KMS-11 (cell line): ENCODE measurements around the gene KRT10.

Experiments
- H2AFZ ChIP-seq: fragments of 200-600 bp; sonication (generic); 2 replicates; pipeline ENCODE4 v1.6.1; 2016; ENCODE audit warnings: antibody characterized with exemption, mixed run types, low read depth
- H3K27ac ChIP-seq: fragments of 200-600 bp; sonication (generic); 2 replicates; pipeline ENCODE4 v1.6.1; 2016; ENCODE audit warnings: mild to moderate bottlenecking, mixed run types
- H3K27me3 ChIP-seq: fragments of 200-600 bp; sonication (generic); 2 replicates; pipeline ENCODE4 v1.6.1; 2017; ENCODE audit warnings: mild to moderate bottlenecking, low read depth, mixed run types, moderate library complexity; ENCODE audit not compliant: insufficient read depth
- H3K36me3 ChIP-seq: fragments of 200-600 bp; sonication (generic); 2 replicates; pipeline ENCODE4 v1.6.1; 2017; ENCODE audit warnings: mild to moderate bottlenecking, mixed run types; ENCODE audit not compliant: insufficient read depth
- H3K4me1 ChIP-seq: fragments of 200-600 bp; sonication (generic); 2 replicates; pipeline ENCODE4 v1.6.1; 2016; ENCODE audit warnings: mild to moderate bottlenecking, low read depth, mixed run types; ENCODE audit not compliant: poor library complexity, severe bottlenecking
- H3K4me2 ChIP-seq: fragments of 200-600 bp; sonication (generic); 2 replicates; pipeline ENCODE4 v1.7.0; 2016; ENCODE audit warnings: mild to moderate bottlenecking, mixed run types
- H3K4me3 ChIP-seq: fragments of 200-600 bp; sonication (generic); IDR thresholded peaks from 2 replicates; pipeline ENCODE4 v1.6.1; 2017; ENCODE audit warnings: low read depth, low read length, mixed read lengths; ENCODE audit not compliant: insufficient read depth
- H3K79me2 ChIP-seq: fragments of 200-600 bp; sonication (generic); 2 replicates; pipeline ENCODE4 v1.6.1; 2016; ENCODE audit warnings: low read depth, mixed run types; ENCODE audit not compliant: insufficient read depth
- H3K9ac ChIP-seq: fragments of 200-600 bp; sonication (generic); 2 replicates; pipeline ENCODE4 v1.6.1; 2016; ENCODE audit warnings: mild to moderate bottlenecking, mixed run types
- H4K20me1 ChIP-seq: fragments of 200-600 bp; sonication (generic); 2 replicates; pipeline ENCODE4 v1.6.1; 2016; ENCODE audit warnings: mild to moderate bottlenecking, mixed run types; ENCODE audit not compliant: insufficient read depth
- CTCF ChIP-seq: fragments of 200-600 bp; sonication (generic); conservative IDR thresholded peaks from 2 replicates; pipeline ENCODE4 v1.6.1; 2017; ENCODE audit warnings: low read depth, mild to moderate bottlenecking, antibody characterized with exemption, low read length, moderate library complexity, mixed read lengths

The KRT10 gene

GRCh38 chr17:40809721-40810421 lies 12.5 kb downstream of the KRT10 start:
- Histone ChIP-seq H3K79me2 (no peaks in the 10 kb centered on the region), H3K4me1 (no peaks in the 10 kb centered on the region), H3K27me3 (no peaks in the 10 kb centered on the region), H3K36me3 (no peaks in the 10 kb centered on the region), H3K4me2 (no peak overlapping the region), H3K27ac (no peak overlapping the region), H3K4me3 (no peak overlapping the region), H3K9ac (no peak overlapping the region), H2AFZ (no peak overlapping the region), H4K20me1 (no peaks in the 10 kb centered on the region)
- TF ChIP-seq CTCF, result no peak

- TF ChIP-seq CTCF, result no peak
- no peak overlapping the region for H2AFZ ChIP-seq
- H3K27ac ChIP-seq, result no peak overlapping the region
- no peak overlapping the region for H3K4me3 ChIP-seq
- no peaks in the 10 kb centered on the region for H3K27me3 ChIP-seq
- H4K20me1 ChIP-seq, result no peaks in the 10 kb centered on the region
- H3K4me1 ChIP-seq, result peaks cover 3% of the 10 kb centered on the region
- no peak overlapping the region for H3K9ac ChIP-seq
- no peaks in the 10 kb centered on the region for H3K79me2 ChIP-seq
- H3K36me3 ChIP-seq, result no peaks in the 10 kb centered on the region
- no peak overlapping the region for H3K4me2 ChIP-seq
Observed at GRCh38 chr17:40806131-40806530, 16.3 kb downstream of the KRT10 start.

GRCh38 chr17:40803617-40804082 lies 18.8 kb downstream of the KRT10 start:
- Histone ChIP-seq H3K36me3 (no peaks in the 10 kb centered on the region), H3K9ac (no peak overlapping the region), H3K4me2 (no peak overlapping the region), H3K79me2 (no peaks in the 10 kb centered on the region), H3K4me3 (no peak overlapping the region), H3K4me1 (peaks cover 3% of the 10 kb centered on the region), H2AFZ (peak overlapping the region; percentile 24; the same call in 1 of the 2 replicates), H4K20me1 (no peaks in the 10 kb centered on the region), H3K27ac (no peak overlapping the region), H3K27me3 (no peaks in the 10 kb centered on the region)
- peak; percentile 91 for TF ChIP-seq CTCF

- Histone ChIP-seq H3K36me3 (no peaks in the 10 kb centered on the region), H3K27me3 (no peaks in the 10 kb centered on the region), H3K9ac (no peak overlapping the region), H3K27ac (no peak overlapping the region), H3K4me1 (peaks cover 3% of the 10 kb centered on the region), H4K20me1 (no peaks in the 10 kb centered on the region), H3K4me2 (no peak overlapping the region), H3K4me3 (no peak overlapping the region), H3K79me2 (no peaks in the 10 kb centered on the region), H2AFZ (no peak overlapping the region)
- TF ChIP-seq CTCF, result no peak
Observed at GRCh38 chr17:40801157-40801556, 21.3 kb downstream of the KRT10 start.
